Chondrocyte (in vitro differentiated cells): ENCODE results near the gene IKZF1. TPM values are rescaled to one million over a fixed set of nuclear protein-coding genes. Genes with fewer than 3 reads are reported as not detected.

Experiments
- DNase-seq: peaks from one replicate; pipeline ENCODE4 v3.0.0; 2021; ENCODE audit warnings: mixed read lengths, low spot score
- H3K27ac Mint-ChIP-seq: one replicate; pipeline ENCODE4 v1.8.0; 2021; ENCODE audit warnings: mild to moderate bottlenecking, moderate library complexity, mixed read lengths; ENCODE audit not compliant: unreplicated experiment
- H3K27me3 Mint-ChIP-seq: 2 replicates; pipeline ENCODE4 v1.8.0; 2021; ENCODE audit warnings: low read depth, mixed read lengths
- H3K36me3 Mint-ChIP-seq: 2 replicates; pipeline ENCODE4 v1.8.0; 2021; ENCODE audit warnings: low read depth, mixed read lengths
- H3K4me1 Mint-ChIP-seq: 2 replicates; pipeline ENCODE4 v1.8.0; 2021; ENCODE audit warnings: low read depth, mild to moderate bottlenecking, mixed read lengths
- H3K4me3 Mint-ChIP-seq: one replicate; pipeline ENCODE4 v1.8.0; 2021; ENCODE audit warnings: mild to moderate bottlenecking, moderate library complexity, mixed read lengths; ENCODE audit not compliant: unreplicated experiment
- H3K9me3 Mint-ChIP-seq: 2 replicates; pipeline ENCODE4 v1.8.0; 2021; ENCODE audit warnings: low read depth, mixed read lengths
- total RNA-seq: library from RNA; stranded (reverse); gene quantifications from 3 replicates; pipeline ENCODE4 v1.2.1, GENCODE V29; 2021
- TF ChIP-seq, protein P1 (sequence below): fragments of 200-600 bp; sonication (generic); IDR thresholded peaks from 2 replicates; pipeline ENCODE4 v1.5.0; 2021; ENCODE audit warnings: antibody characterized with exemption, mild to moderate bottlenecking, moderate library complexity

Gene IKZF1
- total RNA-seq, 1 donor from 2014 or later = not detected

DNA sequence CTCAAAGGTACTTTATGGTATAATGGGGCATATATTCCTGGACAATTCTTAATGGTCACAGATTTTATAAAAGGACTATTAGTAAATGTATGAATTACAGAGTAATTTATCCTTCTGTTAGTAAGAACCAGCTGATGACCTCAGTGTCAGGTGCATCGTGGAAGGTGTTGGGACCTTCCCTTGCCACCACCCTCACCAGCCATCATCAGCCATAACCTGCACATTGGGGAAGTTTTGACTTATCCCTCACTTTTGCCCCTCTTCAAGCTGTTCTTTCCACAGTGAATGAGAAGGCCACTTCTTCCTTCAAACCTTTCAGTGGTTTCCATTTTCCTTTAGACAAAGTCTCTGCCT lies 93.4 kb downstream of the IKZF1 start:
- no peak for DNase-seq
- Mint-ChIP-seq H3K27ac (no peak overlapping the region), H3K4me3 (no peak overlapping the region), H3K27me3 (peaks cover 49% of the 10 kb centered on the region), H3K4me1 (no peaks in the 10 kb centered on the region), H3K36me3 (no peaks in the 10 kb centered on the region), H3K9me3 (no peaks in the 10 kb centered on the region)
- TF ChIP-seq, protein P1, sequence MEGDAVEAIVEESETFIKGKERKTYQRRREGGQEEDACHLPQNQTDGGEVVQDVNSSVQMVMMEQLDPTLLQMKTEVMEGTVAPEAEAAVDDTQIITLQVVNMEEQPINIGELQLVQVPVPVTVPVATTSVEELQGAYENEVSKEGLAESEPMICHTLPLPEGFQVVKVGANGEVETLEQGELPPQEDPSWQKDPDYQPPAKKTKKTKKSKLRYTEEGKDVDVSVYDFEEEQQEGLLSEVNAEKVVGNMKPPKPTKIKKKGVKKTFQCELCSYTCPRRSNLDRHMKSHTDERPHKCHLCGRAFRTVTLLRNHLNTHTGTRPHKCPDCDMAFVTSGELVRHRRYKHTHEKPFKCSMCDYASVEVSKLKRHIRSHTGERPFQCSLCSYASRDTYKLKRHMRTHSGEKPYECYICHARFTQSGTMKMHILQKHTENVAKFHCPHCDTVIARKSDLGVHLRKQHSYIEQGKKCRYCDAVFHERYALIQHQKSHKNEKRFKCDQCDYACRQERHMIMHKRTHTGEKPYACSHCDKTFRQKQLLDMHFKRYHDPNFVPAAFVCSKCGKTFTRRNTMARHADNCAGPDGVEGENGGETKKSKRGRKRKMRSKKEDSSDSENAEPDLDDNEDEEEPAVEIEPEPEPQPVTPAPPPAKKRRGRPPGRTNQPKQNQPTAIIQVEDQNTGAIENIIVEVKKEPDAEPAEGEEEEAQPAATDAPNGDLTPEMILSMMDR = no peak

DNA sequence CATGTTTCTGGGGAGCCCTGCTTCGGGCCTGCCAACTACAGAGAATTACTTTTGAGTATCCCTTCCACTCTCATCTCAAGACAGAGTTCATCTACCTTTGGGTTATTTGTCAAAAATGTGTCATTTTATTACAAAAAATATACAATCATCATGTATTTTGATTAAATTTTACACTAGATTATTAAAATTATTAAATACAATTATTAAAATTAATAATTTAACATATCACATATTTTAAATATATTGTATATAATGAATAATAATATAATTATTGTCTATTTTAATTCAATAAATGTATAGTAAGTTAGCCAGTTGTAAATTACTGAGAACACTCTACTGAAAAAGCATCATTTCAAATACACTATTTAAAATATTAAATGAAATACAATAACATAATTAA lies 94.7 kb downstream of the IKZF1 start:
- Mint-ChIP-seq H3K4me3 (no peak overlapping the region), H3K27me3 (peaks cover 50% of the 10 kb centered on the region), H3K4me1 (no peaks in the 10 kb centered on the region), H3K36me3 (no peaks in the 10 kb centered on the region), H3K9me3 (no peaks in the 10 kb centered on the region), H3K27ac (no peak overlapping the region)
- no peak for DNase-seq
- TF ChIP-seq, protein P1 = no peak

DNA sequence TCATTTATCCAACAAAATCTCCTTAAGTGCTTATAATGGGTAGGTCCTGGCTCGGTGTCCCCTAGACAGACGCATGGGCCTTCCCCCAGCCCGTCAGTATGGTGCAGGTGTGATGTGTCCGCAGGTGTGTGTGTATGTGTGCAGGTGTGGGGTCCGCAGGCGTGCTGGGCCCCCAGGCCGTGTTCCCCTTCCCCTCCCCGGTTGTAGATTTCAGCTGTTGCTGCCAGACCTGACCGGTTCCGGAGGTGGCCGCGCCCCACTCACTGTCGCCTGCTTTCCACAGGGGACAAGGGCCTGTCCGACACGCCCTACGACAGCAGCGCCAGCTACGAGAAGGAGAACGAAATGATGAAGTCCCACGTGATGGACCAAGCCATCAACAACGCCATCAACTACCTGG lies 95.1 kb downstream of the IKZF1 start:
- no peak for DNase-seq
- Mint-ChIP-seq H3K9me3 (no peaks in the 10 kb centered on the region), H3K36me3 (no peaks in the 10 kb centered on the region), H3K4me1 (no peaks in the 10 kb centered on the region), H3K27ac (no peak overlapping the region), H3K27me3 (peaks cover 50% of the 10 kb centered on the region), H3K4me3 (no peak overlapping the region)
- TF ChIP-seq, protein P1 = no peak

DNA sequence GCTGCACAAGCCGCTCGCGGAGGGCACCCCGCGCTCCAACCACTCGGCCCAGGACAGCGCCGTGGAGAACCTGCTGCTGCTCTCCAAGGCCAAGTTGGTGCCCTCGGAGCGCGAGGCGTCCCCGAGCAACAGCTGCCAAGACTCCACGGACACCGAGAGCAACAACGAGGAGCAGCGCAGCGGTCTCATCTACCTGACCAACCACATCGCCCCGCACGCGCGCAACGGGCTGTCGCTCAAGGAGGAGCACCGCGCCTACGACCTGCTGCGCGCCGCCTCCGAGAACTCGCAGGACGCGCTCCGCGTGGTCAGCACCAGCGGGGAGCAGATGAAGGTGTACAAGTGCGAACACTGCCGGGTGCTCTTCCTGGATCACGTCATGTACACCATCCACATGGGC lies 95.6 kb downstream of the IKZF1 start:
- Mint-ChIP-seq H3K4me1 (no peaks in the 10 kb centered on the region), H3K4me3 (no peak overlapping the region)

DNA sequence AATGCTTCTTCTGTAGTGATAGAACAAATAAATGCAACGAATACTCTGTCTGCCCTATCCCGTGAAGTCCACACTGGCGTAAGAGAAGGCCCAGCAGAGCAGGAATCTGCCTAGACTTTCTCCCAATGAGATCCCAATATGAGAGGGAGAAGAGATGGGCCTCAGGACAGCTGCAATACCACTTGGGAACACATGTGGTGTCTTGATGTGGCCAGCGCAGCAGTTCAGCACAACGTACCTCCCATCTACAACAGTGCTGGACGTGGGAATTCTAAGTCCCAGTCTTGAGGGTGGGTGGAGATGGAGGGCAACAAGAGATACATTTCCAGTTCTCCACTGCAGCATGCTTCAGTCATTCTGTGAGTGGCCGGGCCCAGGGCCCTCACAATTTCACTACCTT lies 99.9 kb downstream of the IKZF1 start:
- H3K27me3 Mint-ChIP-seq = peaks cover 66% of the 10 kb centered on the region
- no peak overlapping the region for H3K27ac Mint-ChIP-seq
- H3K4me1 Mint-ChIP-seq = no peaks in the 10 kb centered on the region
- H3K4me3 Mint-ChIP-seq = no peak overlapping the region
- TF ChIP-seq, protein P1 = no peak
- no peaks in the 10 kb centered on the region for H3K9me3 Mint-ChIP-seq
- no peaks in the 10 kb centered on the region for H3K36me3 Mint-ChIP-seq
- DNase-seq = no peak

More for the DNA sequence above, 95.6 kb downstream of the IKZF1 start:
- Mint-ChIP-seq H3K27ac (no peak overlapping the region), H3K27me3 (peaks cover 50% of the 10 kb centered on the region), H3K9me3 (no peaks in the 10 kb centered on the region), H3K36me3 (no peaks in the 10 kb centered on the region)
- DNase-seq = no peak
- TF ChIP-seq, protein P1 = no peak
